ENCODE data around the gene ASAP3.

Gene ASAP3
- 3.0 reads per million, percentile 10 among the genes with 10 or more reads in this experiment for total RNA-seq

DNA sequence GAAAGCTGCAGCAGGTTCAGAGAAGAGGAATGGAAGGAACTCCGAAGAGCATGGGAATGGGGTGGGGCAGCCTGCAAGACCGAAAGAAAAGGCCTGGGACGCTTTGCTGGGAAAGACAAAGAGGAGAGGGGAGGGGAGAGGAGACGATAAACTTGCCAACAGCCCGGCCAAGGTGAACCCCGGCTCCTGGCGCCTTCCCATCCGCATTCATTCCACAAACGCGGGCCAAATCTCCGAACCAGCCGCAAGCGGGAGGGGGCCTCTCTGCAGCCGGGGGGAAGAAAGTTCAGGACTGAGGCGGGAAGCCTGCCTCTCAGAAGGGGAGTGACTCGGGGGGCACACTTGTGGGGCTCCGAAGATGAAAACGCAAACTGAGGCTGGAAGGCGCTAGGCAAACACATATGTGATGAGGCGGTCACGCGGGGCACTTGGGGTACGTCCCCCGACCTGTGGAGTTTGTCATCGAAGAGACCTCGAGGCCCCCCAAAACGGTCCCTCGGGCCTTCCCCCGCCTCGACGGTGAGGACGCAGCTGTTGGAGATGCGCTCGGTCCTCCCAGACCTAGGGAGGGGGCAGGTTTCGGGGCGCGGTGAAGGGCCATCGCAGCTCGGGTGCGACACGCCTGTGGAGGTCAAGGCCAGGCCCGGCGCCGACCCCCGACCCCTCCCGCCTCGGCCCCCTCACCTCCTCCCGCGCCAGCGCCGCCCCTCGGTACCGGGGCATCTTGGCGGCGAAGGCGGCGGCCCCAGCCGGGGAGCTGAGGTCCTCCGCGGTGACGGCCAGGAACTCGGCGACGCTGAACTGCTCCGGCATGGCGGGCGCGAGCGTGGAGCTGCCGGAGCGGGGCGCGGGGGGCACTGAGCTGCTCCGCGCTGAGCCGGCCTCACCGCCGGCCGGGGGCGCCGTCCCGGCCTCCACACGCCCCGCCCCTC is at the start of gene ASAP3:
Gene ASAP3, minus strand, starts transcription at position 859 of the 932 bp plus-strand sequence. Its CDS starts 46 bp downstream, at position 813.
- no peak for DNase-seq

DNA sequence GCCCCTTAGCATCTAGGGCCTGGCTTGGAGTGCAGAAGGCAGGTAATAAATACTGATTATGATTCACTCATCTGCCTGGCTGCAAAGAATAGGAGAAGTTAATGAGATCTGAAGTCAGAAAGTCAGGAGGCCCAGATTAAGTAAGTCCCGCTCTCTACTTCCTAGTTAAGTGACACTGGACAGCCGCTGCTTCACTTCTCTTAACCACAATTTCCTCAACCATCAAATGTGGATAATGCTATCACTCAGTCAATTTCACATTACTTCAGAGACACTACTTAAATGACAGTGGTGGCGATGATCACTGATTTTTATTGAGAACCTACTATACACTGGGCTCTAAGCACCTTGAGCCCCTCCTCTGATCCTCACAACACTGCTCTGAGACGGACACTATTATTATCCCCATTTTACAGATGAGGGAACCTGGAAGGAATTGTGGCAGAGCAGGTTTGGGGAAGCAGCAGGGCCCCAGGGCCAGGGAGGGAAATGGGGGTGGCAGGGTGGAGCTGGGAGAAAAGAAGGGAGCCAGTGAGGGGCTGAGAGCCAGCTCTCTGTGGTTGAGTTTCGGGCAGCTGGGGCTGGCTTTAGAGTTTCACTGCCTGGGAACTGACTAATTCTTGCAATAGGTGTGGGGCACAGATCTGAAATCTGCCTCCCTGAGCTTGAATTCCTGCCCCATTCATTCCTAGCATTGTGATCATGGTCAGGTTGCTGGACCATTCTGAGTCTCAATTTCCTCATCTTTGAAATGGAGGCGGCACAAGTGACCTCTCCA is 49.5 kb upstream of the ASAP3 start:
- DNase-seq: no peak

DNA sequence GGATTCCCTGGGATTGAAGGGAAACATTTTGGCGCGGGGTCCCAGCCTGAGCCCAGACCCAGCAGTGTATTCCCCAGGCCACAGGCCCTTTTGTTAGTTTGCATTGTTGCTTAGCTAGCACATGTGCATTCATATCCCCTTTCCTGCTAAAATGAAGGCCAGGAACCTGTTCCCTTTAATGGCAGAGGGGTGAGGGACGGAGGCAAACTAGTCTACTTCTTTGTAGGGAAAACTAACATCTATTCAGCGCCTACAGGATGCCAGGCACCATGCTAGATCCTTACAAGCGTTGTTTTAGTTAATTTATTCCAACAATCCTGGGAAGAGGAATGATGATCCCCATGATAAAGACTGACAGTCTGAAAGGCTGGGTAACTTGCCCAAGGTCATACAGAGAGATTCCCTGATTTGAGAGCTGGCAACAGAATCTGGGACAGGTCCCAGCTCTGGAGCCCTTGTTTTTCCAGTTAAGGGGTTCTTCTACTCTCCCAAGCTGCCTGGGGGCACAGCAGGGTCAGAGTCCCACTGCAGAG is 47.6 kb upstream of the ASAP3 start:
- DNase-seq: no peak

DNA sequence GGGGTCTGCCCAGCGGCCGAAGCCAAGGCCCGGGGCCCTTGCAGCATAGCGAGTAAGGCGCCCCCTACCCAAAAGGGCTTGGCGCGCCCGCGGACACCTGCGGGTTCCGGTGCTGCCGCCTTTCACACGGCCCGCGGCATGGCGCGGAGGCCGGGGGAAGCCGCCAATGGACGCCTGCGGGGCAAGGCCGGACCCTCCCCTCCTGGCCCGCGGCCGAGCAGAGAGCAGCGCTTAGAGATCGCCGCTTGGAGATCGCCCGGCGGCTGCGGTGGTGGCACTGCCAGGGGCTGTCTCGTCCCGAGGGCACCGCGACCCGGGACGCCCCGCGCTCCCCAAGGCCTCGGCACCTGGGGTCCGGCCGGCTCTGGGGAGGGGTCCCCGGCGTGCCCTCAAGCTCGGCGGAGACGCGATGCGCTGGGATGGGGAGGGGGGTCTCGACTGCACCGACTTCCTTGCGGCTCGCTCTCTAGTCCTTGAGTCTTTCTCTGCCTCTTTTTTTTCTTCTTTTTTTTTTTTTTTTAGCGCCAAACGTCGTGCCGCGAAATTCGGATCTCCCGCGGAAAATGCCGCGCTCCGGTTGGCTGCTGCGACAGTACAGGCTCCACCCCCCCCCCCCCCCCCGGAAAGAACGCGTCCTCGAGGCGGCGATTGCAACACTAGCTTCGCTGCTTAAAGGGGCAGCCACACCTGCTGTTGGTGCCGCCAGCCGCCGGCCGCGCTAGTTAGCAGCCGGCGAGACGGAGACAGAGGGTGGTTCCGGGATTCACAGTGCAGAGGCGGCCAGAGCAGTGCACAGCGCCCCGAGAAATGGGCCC is 47.0 kb upstream of the ASAP3 start, which contains the start of gene E2F2:
Gene E2F2, minus strand, starts transcription at position 487 of the 815 bp plus-strand sequence. Its CDS starts 440 bp downstream, at position 47.
- peak; percentile 77 for DNase-seq

DNA sequence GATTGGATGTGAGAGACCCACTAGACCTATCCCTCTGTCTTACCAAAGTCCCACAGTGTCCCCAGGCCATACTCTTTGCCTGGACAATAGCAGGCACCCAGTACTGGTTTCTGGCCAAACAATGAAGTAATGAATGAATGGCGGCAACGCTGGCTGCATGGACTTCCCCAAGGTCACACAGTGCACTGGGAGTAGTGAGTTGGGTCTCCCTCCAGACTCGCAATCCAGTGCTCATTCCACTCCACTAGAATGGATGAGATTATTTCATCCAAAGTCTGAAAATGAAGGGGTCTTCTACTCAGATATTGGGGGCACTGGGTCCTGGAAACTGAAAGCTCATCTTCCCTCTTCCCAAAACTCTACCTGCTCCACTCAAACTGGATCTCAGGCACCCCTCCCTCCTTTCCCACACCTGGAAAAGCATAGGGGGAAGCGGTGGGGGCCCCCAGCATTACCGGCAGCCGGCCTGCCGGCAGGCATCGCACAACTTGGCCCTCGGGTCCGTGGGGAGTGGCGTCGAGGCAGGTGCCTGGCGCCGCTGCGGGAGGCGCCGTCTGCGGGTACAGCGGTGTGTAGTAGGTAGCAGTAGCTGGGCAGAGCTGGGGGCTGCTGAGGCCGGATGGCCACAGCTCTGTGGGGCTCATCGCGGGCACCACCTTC is 46.2 kb upstream of the ASAP3 start:
- DNase-seq: no peak

DNA sequence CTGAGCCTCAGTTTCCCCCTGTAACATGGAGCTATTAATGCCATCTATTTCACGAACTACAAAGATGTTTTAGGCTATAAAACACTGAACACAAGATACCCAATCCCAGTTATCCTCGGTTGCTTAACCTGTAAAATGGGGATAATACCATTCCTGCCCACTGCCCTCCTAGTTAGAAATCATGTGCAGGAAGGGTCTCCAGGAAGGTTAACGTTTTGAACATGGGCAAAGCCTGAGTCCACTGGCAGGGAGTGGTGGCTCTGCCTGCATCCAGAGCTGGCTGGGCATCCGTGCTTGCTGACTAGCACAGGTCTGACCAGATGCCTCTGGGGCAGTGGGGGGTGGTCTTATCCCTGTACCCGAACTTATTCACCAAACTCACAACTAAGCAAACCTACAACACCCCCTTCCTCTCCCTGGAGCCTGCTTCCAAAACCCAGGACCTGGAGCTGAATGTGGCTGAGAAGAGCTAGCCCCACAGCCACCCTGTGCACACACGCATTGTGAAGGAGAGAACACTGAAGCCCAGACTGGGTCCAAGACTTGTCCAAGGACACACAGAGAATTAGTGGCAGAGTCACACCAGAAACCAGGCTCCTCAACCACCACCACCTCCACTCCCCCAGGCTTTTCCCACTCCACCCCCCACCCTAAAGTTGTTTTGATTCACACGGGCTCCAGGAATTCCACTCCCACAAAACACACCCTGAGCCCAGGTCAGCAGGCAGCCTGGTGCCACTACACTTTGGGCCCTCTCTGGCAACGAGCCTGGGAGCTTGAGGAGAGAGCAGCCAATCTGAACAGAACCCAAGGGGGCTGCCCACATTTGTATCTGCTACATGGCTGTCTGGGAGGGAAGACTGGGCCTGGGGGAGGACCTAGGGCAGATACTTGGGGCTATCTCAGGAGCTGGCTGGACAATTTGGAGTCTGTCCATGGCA is 45.4 kb upstream of the ASAP3 start:
- no peak for DNase-seq

DNA sequence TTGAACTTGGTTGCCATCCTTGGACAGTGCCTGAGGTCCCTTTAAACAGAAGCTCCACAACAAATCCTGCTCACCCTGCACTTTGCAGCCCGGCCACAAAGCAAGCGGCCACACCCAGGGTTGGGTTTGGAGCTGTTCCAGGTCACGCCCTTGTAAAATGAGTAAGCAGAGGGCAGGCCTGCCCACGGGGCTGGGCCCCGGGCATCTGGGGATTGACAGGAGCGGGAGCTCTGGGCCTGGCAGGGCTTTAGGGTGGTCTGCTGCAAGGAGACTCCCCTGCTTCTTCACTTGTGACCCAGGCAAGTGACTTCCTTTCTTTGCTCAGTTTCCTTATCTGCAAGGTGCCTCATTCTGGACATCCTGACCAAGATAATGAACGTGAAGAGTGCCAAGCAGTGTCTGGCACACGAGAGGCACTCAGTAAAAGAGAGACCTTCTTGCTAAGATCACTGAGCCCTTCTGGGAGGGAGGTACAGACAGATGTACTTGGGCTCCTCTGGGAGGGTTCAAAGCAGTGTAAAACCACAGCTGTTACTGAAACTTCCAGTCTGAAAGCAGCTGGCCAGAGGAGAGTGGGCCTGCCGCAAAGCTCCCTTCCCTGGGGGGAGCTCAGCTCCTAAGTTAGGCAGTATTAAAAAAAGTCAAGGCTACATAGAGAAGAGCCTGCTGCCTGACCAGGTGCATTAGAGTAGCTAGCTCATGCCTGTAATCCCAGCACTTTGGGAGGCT is 44.4 kb upstream of the ASAP3 start:
- peak; percentile 51 for DNase-seq

DNA sequence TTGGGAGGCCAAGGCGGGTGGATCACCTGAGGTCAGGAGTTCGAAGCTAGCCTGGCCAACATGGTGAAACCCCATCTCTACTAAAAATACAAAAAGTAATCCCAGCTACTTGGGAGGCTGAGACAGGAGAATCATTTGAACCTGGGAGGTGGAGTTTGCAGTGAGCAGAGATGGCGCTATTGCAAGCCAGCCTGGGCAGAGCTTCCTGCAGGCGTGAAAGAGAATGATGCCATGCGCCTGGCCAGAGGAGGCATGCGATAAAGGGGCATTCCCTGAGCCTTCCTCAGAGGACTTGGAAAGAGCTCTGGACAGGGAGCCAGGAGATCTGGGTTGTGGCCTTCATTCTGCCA is 43.9 kb upstream of the ASAP3 start:
- DNase-seq: no peak

DNA sequence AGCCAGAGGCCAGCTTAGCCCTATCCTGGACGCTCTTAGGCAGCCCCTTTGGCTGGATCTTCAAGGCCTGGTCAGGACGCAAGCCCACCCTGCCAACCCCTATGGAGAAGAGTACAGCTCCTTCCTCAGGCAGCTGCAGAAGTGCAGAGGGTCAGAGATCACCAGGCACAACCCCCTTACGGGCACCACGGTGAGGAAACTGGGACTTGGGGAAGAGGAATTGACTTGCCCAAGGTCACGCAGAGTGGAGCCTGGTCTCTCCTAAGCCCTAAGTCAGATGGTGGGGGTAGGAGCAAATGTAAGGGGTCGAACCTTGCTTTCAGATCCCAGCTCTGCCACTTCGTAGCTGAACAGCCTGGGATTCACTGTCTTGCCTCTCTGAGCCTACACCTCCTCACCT is 43.4 kb upstream of the ASAP3 start:
- DNase-seq: no peak

DNA sequence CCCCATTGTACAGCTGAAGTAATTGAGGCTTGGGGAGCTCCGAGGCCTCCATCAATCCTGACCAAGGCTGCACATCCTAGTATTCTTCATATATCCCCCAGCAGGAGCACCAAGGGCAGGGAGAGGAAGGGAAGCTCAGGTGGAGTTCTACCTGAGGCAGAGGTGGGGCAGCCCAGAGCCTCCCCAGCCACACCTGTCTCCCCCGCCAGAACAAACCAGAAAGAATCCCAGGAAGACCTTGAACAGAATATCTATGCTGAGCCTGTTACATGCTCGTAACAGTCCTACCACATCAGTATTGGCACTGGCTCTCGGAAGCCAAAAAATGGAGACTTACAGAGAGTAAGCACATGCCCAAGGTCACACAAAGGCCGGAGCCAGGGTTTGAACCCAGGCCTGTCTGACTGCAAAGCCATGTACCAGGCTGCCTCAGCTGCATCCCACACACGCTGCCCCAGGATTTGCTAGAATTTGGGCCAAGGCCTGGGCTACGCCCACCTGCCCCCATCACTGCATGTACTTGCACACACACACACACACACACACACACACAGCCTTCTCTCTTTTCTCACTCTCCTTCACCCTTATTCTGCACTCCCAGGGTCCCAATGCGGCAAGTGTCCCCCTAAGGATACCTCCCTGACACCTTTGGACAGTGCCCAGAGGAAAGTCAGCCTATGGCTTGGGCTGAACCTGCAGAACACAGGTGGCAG is 42.5 kb upstream of the ASAP3 start:
- DNase-seq: no peak

DNA sequence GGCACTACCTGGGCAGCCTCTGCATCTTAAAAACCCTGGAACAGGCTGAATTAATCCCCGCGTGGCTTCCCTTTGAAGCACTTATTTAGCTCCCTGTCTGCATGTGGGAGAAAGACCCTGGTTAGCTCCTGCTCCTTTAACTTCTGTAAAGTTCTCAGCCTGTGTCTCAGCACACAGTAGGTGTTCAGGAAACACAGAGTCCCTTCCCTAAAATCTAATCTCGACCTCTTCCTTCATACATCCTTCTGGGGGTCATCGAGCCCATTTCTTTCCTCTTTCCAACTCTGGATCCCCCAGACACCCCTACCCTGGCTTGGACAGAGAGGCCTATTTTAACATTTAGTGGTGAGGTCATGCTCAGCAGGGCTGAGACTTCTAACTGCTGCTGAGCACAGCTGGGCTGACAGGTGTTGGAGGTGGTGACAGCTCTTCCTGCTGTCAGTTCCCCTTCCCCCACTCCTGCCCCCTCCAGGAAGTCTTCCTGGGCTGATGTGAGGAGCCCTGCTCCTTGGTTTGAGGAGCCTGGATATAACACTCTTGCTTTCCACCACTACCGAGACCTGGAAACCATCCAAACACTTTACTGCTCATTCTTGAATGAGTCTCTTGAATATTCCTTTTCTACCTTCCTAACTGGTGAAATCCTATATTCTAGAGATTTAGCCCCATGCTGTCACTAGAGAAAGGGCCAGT is 41.7 kb upstream of the ASAP3 start:
- no peak for DNase-seq

DNA sequence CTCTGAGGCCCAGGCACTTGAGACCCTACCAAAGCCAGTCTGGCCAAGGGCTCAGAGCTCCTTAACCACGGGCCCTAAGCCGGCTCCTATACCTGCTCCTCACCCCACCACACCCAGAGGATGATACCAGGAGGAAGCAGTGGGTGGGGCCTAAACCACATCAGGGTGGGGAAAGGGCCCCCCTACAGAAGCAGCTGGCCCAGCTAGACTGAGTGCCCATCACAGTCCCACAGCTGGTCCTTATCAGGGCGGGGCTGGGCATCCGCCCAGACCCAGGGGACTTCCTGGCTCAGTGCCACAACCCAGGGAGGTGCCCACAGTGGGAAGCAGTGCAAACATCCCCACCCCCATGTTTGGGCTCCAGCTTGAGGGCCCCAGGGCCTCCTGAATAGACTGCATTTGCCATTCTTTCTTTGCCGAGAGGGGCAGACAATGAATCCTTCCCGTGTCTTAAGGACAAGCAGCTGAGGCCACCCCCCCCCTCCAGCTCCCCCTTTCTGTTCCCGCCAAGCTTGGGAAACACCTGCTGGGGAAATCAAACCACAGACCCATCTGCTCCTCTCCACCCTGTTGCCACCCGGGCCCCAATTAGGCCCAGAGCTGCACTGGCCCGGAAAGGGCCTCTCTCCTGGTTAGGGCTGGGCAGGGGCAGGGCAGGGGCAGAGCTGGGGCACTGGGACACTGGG is 40.9 kb upstream of the ASAP3 start:
- DNase-seq: no peak

DNA sequence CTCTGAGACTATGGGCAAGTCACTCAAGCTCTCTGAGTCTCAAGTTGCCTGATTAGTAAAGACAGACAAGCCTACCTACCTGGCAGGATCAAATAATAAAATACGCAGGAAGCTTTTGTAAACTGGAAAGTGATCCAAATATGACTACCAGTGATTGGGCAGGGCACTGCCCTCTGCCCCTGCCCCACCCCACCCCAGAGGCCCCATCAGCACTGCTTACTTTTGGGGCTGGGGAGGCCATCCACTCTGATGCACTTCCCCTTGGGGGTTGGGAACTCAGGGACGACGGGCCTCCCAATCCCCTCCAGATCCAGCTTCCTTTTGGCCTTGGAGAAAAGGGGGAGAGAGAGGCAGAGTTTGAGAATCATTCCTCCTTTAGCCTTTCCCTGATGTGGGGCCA is 40.2 kb upstream of the ASAP3 start:
- no peak for DNase-seq

DNA sequence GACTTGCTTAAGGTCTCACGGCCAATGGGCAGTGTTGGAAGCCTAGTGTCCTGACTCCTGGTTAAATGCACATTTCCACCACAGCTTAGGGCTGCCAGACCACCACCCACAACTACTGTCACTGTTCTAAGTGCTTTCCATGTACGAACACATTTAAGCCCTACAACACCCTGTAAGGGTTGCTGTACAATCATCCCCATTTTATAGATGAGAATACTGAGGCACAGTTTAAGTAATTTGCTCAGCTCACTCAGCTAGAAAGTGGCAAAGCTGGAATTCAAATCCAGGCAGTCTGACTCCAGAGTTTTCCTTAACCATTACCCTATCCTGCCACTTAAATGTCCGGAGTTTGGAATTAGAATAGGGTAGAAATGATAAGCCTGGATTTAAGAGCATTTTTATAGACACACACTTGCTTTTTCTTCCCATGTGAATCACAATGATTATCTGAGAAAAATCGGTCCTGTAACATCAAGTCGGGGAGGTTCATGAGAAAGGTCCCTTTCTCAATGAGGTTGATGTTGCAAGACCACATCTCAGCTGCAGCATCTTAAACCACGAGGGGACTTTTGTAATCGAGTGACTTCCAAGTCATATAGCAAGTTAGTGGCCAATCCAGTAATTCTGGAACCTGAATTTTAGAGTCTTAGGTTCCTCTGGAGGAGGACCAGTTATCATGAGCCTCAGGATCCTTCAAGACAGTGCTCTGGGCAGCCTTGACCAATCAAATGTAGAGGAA is 38.4 kb upstream of the ASAP3 start:
- DNase-seq: no peak

DNA sequence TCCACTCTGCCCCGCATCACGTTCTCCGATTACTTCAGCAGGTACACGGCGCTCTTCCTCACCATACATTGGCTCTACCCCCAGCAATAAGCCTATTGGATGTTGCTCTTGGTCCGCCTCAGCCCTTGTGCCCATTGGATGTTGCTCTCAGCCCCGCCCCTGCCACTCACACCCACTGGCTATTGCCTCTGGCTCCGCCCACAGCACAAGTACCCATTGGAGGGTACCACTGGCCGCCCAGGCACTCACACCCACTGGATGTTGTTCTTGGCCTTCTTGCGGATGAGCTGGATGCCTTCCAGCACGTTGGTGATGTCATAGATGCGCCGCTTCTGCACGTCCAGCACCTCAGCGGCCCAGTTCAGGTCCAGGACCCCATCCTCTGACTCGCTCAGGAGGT is 37.6 kb upstream of the ASAP3 start:
- DNase-seq: no peak

DNA sequence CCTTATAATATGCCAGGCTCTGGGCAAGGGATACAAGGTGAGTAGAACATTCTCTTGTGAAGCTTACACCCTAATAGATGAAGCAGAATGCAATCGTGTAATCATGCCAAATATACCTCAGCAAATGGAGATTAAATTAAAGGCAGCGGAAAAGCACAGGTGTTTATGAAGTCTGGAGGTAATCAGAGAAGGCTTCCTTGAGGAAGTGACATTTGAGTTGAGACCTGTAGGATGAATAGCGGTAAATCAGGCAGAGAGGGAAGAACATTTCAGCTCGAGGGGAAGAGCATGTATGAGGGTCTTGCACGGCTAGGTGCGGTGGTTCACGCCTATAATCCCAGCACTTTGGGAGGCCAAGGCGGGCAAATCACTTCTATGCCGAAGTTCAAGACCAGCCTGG is 33.6 kb upstream of the ASAP3 start:
- DNase-seq: no peak

DNA sequence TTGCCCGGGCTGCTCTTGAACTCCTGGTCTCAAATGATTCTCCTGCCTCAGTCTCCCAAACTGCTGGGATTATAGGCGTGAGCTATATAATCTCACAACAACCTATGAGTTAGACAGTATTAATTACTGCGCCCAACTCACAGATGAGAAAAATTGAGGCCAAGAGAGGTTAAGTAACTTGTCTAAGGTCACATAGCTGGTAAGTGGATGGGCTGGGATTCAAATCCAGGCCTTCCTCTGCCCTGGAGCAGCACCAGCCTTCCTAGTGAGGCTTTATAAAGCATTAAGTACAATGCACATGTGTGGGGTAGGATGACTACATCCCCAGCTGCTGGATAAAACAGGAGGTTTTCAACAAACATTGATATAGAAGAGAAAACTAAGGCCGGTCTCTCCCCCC is 31.9 kb upstream of the ASAP3 start:
- no peak for DNase-seq
